Astrocyte of the cerebellum (primary cell): ENCODE measurements around the gene ZNF831.

Experiments
- DNase-seq: peaks from one replicate; pipeline ENCODE4 v3.0.0-alpha.2; 2011; ENCODE audit warnings: low read depth
- H3K4me3 ChIP-seq: 2 replicates; pipeline ENCODE4 v1.5.1; 2011; ENCODE audit warnings: mild to moderate bottlenecking, low read depth, low read length, moderate library complexity
- in situ Hi-C: cut with HindIII; loops from 2 replicates; pipeline ENCODE4 v1.10.0; 2017; ENCODE audit warnings: low sequenced_read_pairs
- TF ChIP-seq, protein P1 (sequence below): IDR thresholded peaks from 2 replicates; pipeline ENCODE4 v1.5.1; 2012; ENCODE audit warnings: low read length, low read depth, moderate library complexity, mild to moderate bottlenecking; ENCODE audit errors: missing control alignments

Gene ZNF831

GRCh38 chr20:59259946-59260345 lies 96.3 kb downstream of the ZNF831 start:
- DNase-seq: no peak
- in situ Hi-C loops: no loop called here
- H3K4me3 ChIP-seq: no peak overlapping the region
- TF ChIP-seq, protein P1, sequence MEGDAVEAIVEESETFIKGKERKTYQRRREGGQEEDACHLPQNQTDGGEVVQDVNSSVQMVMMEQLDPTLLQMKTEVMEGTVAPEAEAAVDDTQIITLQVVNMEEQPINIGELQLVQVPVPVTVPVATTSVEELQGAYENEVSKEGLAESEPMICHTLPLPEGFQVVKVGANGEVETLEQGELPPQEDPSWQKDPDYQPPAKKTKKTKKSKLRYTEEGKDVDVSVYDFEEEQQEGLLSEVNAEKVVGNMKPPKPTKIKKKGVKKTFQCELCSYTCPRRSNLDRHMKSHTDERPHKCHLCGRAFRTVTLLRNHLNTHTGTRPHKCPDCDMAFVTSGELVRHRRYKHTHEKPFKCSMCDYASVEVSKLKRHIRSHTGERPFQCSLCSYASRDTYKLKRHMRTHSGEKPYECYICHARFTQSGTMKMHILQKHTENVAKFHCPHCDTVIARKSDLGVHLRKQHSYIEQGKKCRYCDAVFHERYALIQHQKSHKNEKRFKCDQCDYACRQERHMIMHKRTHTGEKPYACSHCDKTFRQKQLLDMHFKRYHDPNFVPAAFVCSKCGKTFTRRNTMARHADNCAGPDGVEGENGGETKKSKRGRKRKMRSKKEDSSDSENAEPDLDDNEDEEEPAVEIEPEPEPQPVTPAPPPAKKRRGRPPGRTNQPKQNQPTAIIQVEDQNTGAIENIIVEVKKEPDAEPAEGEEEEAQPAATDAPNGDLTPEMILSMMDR: no peak

DNA sequence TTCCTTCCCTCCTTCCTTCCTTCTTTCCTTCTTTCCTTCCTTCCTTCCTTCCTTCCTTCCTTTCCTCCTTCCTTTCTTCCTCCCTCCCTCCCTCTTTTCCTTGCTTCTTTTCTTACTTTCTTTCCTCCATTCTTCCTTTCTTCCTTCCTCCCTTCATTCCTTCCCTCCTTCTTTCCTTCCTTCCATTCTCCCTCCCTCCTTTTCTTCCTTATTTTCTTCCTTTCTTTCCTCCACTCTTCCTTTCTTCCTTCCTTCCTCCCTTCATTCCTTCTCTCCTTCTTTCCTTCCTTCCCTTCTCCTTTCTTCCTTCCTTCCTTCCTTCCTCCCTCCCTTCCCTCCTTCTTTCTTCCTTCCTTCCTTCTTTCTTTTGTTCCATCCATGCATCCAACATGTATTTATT lies 101.7 kb downstream of the ZNF831 start:
- H3K4me3 ChIP-seq: no peak overlapping the region
- in situ Hi-C loops: no loop called here
- TF ChIP-seq, protein P1: no peak
- no peak for DNase-seq

DNA sequence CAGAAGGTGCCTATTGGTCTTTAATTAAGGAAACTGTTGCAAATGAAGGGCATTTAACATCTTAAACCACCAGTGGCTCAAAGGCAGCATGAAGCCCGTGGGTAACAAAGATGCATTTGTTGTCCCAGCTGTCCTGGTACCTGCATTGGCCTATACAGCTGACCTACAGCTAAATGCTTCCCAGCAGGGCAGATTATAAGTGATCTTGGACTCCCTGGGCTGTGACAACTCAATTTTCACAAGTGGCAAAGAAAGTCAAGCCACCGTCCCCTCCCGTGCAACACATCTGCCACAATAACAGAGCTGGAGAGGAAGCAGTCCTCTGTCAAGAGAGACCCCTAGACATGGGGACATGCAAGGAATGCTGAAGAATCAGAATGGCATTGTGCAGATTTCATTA lies 105.2 kb downstream of the ZNF831 start:
- H3K4me3 ChIP-seq: no peak overlapping the region
- in situ Hi-C loops: no loop called here
- no peak for DNase-seq
- TF ChIP-seq, protein P1: no peak

- TF ChIP-seq, protein P1: no peak
- DNase-seq: no peak
- in situ Hi-C loops: no loop called here
- no peak overlapping the region for H3K4me3 ChIP-seq
These were observed 105.9 kb downstream of the ZNF831 start for GRCh38 chr20:59269411-59270025.

DNA sequence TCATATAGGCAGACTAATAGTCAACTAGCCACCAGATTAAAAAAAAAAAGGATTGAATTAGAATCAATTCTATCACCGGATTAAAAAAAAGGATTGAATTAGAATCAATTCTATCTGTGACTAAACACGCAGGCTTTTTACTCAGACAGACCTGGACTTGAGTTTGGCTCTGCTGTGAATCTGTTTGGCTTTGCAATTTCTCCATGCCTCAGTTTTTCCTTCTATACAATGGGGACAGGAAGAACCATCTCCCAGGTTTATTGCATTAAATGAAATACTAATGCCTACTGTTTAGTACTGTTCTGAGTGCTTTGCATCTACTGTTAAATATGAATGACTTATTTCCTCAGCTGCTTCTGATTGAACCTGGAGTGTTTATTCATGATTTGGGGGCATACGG lies 106.8 kb downstream of the ZNF831 start:
- H3K4me3 ChIP-seq: no peak overlapping the region
- in situ Hi-C loops: no loop called here
- DNase-seq: no peak
- TF ChIP-seq, protein P1: no peak

- in situ Hi-C loops: no loop called here
- TF ChIP-seq, protein P1: no peak
- no peak for DNase-seq
These were observed 110.2 kb downstream of the ZNF831 start for GRCh38 chr20:59273739-59274357.

GRCh38 chr20:59276938-59277337 lies 113.3 kb downstream of the ZNF831 start:
- TF ChIP-seq, protein P1: no peak
- H3K4me3 ChIP-seq: no peak overlapping the region
- in situ Hi-C loops: no loop called here
- no peak for DNase-seq

More at GRCh38 chr20:59273739-59274357, 110.2 kb downstream of the ZNF831 start:
- no peak overlapping the region for H3K4me3 ChIP-seq
